SK-N-SH treated with all-trans-retinoic acid at 6 μM for 48 hours (cell line): ENCODE results near the gene TAF3.

Source experiments
- ATAC-seq: fragments of 200-7000 bp; cut with Tn5 transposase; 3 replicates; pipeline ENCODE4 v1.9.1; 2020; ENCODE audit warnings: mild to moderate bottlenecking, moderate library complexity
- CREB5 ChIP-seq: fragments of 250-450 bp; sonication (Bioruptor Pico); IDR thresholded peaks from 2 replicates; pipeline ENCODE4 v1.5.1; 2020; ENCODE audit warnings: low read depth, mild to moderate bottlenecking, moderate library complexity
- CSDC2 ChIP-seq: fragments of 250-450 bp; sonication (Bioruptor Pico); IDR thresholded peaks from 2 replicates; pipeline ENCODE4 v1.5.0; 2020; ENCODE audit warnings: mild to moderate bottlenecking, moderate library complexity
- CSRNP3 ChIP-seq: fragments of 250-450 bp; sonication (Bioruptor Pico); IDR thresholded peaks from 2 replicates; pipeline ENCODE4 v1.5.1; 2021; ENCODE audit warnings: mild to moderate bottlenecking, moderate library complexity
- ESRRG ChIP-seq: fragments of 250-450 bp; sonication (Bioruptor Pico); IDR thresholded peaks from 2 replicates; pipeline ENCODE4 v1.6.1; 2021; ENCODE audit warnings: mild to moderate bottlenecking
- GLIS3 ChIP-seq: fragments of 250-450 bp; sonication (Bioruptor Pico); IDR thresholded peaks from 2 replicates; pipeline ENCODE4 v1.5.0; 2020; ENCODE audit warnings: mild to moderate bottlenecking, moderate library complexity
- OSR1 ChIP-seq: fragments of 250-450 bp; sonication (Bioruptor Pico); IDR thresholded peaks from 2 replicates; pipeline ENCODE4 v1.8.0; 2022; ENCODE audit warnings: moderate library complexity, mild to moderate bottlenecking, inconsistent platforms
- PATZ1 ChIP-seq: fragments of 250-450 bp; sonication (Bioruptor Pico); IDR thresholded peaks from 2 replicates; pipeline ENCODE4 v1.8.0; 2020; ENCODE audit warnings: mild to moderate bottlenecking, moderate library complexity, borderline replicate concordance
- POU6F1 ChIP-seq: fragments of 250-450 bp; sonication (Bioruptor Pico); IDR thresholded peaks from 2 replicates; pipeline ENCODE4 v1.8.0; 2021; ENCODE audit warnings: low read depth, mild to moderate bottlenecking, moderate library complexity, borderline replicate concordance
- PPARA ChIP-seq: fragments of 250-450 bp; sonication (Bioruptor Pico); IDR thresholded peaks from 2 replicates; pipeline ENCODE4 v1.5.0; 2020; ENCODE audit warnings: mild to moderate bottlenecking, borderline replicate concordance
- SNAI2 ChIP-seq: fragments of 250-450 bp; sonication (Bioruptor Pico); IDR thresholded peaks from 2 replicates; pipeline ENCODE4 v1.5.0; 2020; ENCODE audit warnings: mild to moderate bottlenecking, moderate library complexity
- TCF4 ChIP-seq: fragments of 250-450 bp; sonication (Bioruptor Pico); IDR thresholded peaks from 2 replicates; pipeline ENCODE4 v1.8.0; 2021; ENCODE audit warnings: mild to moderate bottlenecking, moderate library complexity, borderline replicate concordance
- TOX ChIP-seq: fragments of 250-450 bp; sonication (Bioruptor Pico); IDR thresholded peaks from 2 replicates; pipeline ENCODE4 v1.8.0; 2021; ENCODE audit warnings: mild to moderate bottlenecking, moderate library complexity, borderline replicate concordance
- ZC3H10 ChIP-seq: fragments of 250-450 bp; sonication (Bioruptor Pico); IDR thresholded peaks from 2 replicates; pipeline ENCODE4 v1.5.1; 2021; ENCODE audit warnings: mild to moderate bottlenecking, moderate library complexity
- ZFP3 ChIP-seq: fragments of 250-450 bp; sonication (Bioruptor Pico); IDR thresholded peaks from 2 replicates; pipeline ENCODE4 v1.5.0; 2020; ENCODE audit warnings: mild to moderate bottlenecking, moderate library complexity
- ZNF565 ChIP-seq: fragments of 450-650 bp; formaldehyde crosslinking; conservative IDR thresholded peaks from 2 replicates; pipeline ENCODE4 v1.5.0; 2020; ENCODE audit warnings: low read depth, mild to moderate bottlenecking, moderate library complexity
- ZNF70 ChIP-seq: fragments of 450-650 bp; formaldehyde crosslinking; IDR thresholded peaks from 2 replicates; pipeline ENCODE4 v1.5.0; 2020; ENCODE audit warnings: mild to moderate bottlenecking, moderate library complexity
- ZNF8 ChIP-seq: fragments of 450-650 bp; formaldehyde crosslinking; IDR thresholded peaks from 2 replicates; pipeline ENCODE4 v1.5.0; 2020; ENCODE audit warnings: mild to moderate bottlenecking, moderate library complexity

Gene TAF3

GRCh38 chr10:8064436-8064835 is 246.1 kb downstream of the TAF3 start:
- no peak for ATAC-seq
- TF ChIP-seq CREB5: no peak
- TF ChIP-seq SNAI2 (CRISPR knock-in tag): 0 out of 2 replicates have a peak, but pooled peaks have one; percentile 16
- no peak for TF ChIP-seq POU6F1
- TF ChIP-seq, all 23 proteins: peak for 1

- no peak for TF ChIP-seq POU6F1
- TF ChIP-seq GLIS3 (CRISPR knock-in tag): no peak
- no peak for TF ChIP-seq OSR1 (CRISPR knock-in tag)
- TF ChIP-seq ZNF8 (CRISPR knock-in tag): no peak
- no peak for TF ChIP-seq ESRRG (CRISPR knock-in tag)
- TF ChIP-seq TOX (CRISPR knock-in tag): no peak
- TF ChIP-seq ZNF70 (CRISPR knock-in tag): no peak
- no peak for TF ChIP-seq ZFP3 (CRISPR knock-in tag)
- TF ChIP-seq ZNF565 (CRISPR knock-in tag): no peak
- no peak for TF ChIP-seq ZC3H10 (CRISPR knock-in tag)
- ATAC-seq: no peak
Measured at GRCh38 chr10:8065651-8066050, 247.3 kb downstream of the TAF3 start.

- ATAC-seq: no peak
- TF ChIP-seq PATZ1 (CRISPR knock-in tag): no peak
- TF ChIP-seq ZNF565 (CRISPR knock-in tag): no peak
- TF ChIP-seq CSRNP3 (CRISPR knock-in tag): no peak
- no peak for TF ChIP-seq CSDC2
- no peak for TF ChIP-seq ZNF70 (CRISPR knock-in tag)
- TF ChIP-seq TCF4 (CRISPR knock-in tag): no peak
- TF ChIP-seq PPARA (CRISPR knock-in tag): no peak
- no peak for TF ChIP-seq SNAI2 (CRISPR knock-in tag)
Measured at GRCh38 chr10:8066124-8066523, 247.8 kb downstream of the TAF3 start.
